ENCODE data around the gene AGBL1.

DNA sequence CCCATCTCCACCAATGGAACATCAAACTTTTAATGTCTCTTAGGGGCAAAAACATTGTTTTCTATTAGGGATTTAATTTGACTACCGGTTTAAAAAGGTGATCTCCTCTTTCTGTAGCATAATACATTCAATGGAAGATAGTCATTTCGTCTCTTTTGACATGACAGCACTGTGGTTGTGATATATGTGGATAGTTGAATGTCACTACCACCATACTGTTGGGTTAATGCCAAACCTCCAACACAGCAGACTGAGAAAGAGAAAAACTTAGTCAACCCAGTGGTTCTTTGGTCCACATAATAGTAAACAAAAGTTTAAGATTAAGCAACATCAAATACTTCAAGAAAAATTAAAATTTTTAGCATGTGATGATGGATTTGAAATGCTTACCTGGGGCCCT is 530.4 kb downstream of the AGBL1 start:
- TF ChIP-seq POLR2AphosphoS5 (IDR thresholded peaks at IDR 0.05; ENCODE audit: low read depth, low read length) (no peak), FOXP2 (optimal IDR thresholded peaks at IDR 0.05; ENCODE audit: borderline replicate concordance, extremely low read depth, extremely low read length, insufficient read depth) (no peak), REST (IDR thresholded peaks at IDR 0.05; ENCODE audit: insufficient read depth in 1 of 2, low read depth in 2 of 2, low read length in 2 of 2) (no peak)

Data from PFSK-1 (cell line).